HEK293T (cell line): ENCODE data around the gene CHAF1A.

ENCODE experiments used
- ARNT ChIP-seq: fragments of 450-650 bp; IDR thresholded peaks from 2 replicates; pipeline ENCODE4 v1.6.1; 2017; ENCODE audit warnings: mild to moderate bottlenecking
- FOXA1 ChIP-seq: fragments of 450-650 bp; IDR thresholded peaks from 2 replicates; pipeline ENCODE4 v1.6.1; 2016; ENCODE audit warnings: mild to moderate bottlenecking

- no peak for TF ChIP-seq FOXA1
- TF ChIP-seq ARNT = no peak
These were observed 52.6 kb downstream of the CHAF1A start for GRCh38 chr19:4454747-4455718.
